ENCODE data around the gene UBE2M. TPM values are rescaled to one million over a fixed set of nuclear protein-coding genes. Genes with fewer than 3 reads are reported as not detected.

UBE2M gene
- total RNA-seq, 1 experiment from 2014 or later: 185 TPM

DNA sequence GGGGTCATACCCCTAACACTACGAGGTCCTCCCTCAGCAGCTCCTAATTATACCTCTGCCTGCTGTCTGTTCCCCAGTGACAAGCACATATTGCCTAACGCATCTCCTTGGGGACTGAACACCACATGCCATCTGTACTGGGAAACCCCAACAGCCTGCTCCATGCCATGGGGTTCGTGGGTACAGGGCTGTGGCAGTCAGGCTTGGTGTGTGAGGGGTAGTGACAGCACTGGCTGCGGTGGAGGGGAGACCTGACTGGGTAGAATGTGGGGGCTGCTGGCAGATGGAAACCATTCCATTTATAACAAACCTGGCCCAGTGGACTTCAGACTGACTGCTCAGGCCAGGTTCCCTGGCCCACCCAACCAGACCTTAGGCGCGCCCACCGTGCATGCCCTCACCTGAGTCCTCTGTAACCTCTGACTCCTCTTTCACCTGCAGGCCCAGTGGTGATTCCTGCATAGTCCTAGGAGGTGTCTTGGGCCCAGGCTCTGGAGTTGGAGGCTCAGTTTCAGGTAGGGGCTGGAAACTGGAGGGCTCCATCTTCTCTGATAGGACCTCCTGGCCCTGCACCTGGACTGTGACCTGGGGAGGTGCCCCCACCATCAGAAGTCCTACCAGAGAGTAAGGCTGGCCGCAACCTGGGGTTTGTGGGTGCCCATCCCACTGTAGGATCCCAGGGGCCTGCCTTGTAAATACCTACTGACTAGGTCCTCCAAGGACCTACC is 11.7 kb upstream of the UBE2M start:
- intact Hi-C loops (cut with micrococcal nuclease; ENCODE audit: unreplicated experiment): no loop called here
- Histone ChIP-seq H3K4me3 (ENCODE audit: low read depth, low read length, poor library complexity, severe bottlenecking) (no peak overlapping the region), H3K4me1 (ENCODE audit: insufficient read depth, low read length, poor library complexity, severe bottlenecking) (peaks cover 10% of the 10 kb centered on the region), H3K27me3 (replicated peaks; ENCODE audit: insufficient read depth, low read depth, low read length, poor library complexity) (no peaks in the 10 kb centered on the region), H3K36me3 (ENCODE audit: insufficient read depth, low read length, poor library complexity, severe bottlenecking) (peaks cover 2% of the 10 kb centered on the region), H3K9me3 (ENCODE audit: low read depth, low read length, poor library complexity, severe bottlenecking) (no peaks in the 10 kb centered on the region), H3K27ac (ENCODE audit: low read depth, low read length, poor library complexity, severe bottlenecking) (no peak overlapping the region)
- POLR2A ChIA-PET (ENCODE audit: low non-redundant PET): no interaction called here
- BruUV-seq (replicated peaks): no TSS peak
- no peak for DNase-seq (ENCODE audit: low spot score)
- TF ChIP-seq EZH2 (IDR thresholded peaks at IDR 0.05; ENCODE audit: borderline replicate concordance, low read depth, low read length, poor library complexity, severe bottlenecking): no peak
- TF ChIP-seq, protein P1, sequence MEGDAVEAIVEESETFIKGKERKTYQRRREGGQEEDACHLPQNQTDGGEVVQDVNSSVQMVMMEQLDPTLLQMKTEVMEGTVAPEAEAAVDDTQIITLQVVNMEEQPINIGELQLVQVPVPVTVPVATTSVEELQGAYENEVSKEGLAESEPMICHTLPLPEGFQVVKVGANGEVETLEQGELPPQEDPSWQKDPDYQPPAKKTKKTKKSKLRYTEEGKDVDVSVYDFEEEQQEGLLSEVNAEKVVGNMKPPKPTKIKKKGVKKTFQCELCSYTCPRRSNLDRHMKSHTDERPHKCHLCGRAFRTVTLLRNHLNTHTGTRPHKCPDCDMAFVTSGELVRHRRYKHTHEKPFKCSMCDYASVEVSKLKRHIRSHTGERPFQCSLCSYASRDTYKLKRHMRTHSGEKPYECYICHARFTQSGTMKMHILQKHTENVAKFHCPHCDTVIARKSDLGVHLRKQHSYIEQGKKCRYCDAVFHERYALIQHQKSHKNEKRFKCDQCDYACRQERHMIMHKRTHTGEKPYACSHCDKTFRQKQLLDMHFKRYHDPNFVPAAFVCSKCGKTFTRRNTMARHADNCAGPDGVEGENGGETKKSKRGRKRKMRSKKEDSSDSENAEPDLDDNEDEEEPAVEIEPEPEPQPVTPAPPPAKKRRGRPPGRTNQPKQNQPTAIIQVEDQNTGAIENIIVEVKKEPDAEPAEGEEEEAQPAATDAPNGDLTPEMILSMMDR (conservative IDR thresholded peaks at IDR 0.05; ENCODE audit: low read depth, low read length): no peak
- CTCF ChIA-PET: no interaction called here

GRCh38 chr19:58569191-58569942 is 11.0 kb upstream of the UBE2M start:
- Histone ChIP-seq H3K27me3 (replicated peaks; ENCODE audit: insufficient read depth, low read depth, low read length, poor library complexity) (no peaks in the 10 kb centered on the region), H3K27ac (ENCODE audit: low read depth, low read length, poor library complexity, severe bottlenecking) (no peak overlapping the region), H3K36me3 (ENCODE audit: insufficient read depth, low read length, poor library complexity, severe bottlenecking) (peaks cover 2% of the 10 kb centered on the region), H3K4me3 (ENCODE audit: low read depth, low read length, poor library complexity, severe bottlenecking) (no peak overlapping the region), H3K9me3 (ENCODE audit: low read depth, low read length, poor library complexity, severe bottlenecking) (no peaks in the 10 kb centered on the region), H3K4me1 (ENCODE audit: insufficient read depth, low read length, poor library complexity, severe bottlenecking) (peaks cover 10% of the 10 kb centered on the region)
- TF ChIP-seq EZH2 (IDR thresholded peaks at IDR 0.05; ENCODE audit: borderline replicate concordance, low read depth, low read length, poor library complexity, severe bottlenecking): no peak
- TF ChIP-seq, protein P1 (conservative IDR thresholded peaks at IDR 0.05; ENCODE audit: low read depth, low read length): no peak
- CTCF ChIA-PET: no interaction called here
- intact Hi-C loops (cut with micrococcal nuclease; ENCODE audit: unreplicated experiment): no loop called here
- POLR2A ChIA-PET (ENCODE audit: low non-redundant PET): no interaction called here
- DNase-seq (ENCODE audit: low spot score): no peak
- BruUV-seq (replicated peaks): no TSS peak

DNA sequence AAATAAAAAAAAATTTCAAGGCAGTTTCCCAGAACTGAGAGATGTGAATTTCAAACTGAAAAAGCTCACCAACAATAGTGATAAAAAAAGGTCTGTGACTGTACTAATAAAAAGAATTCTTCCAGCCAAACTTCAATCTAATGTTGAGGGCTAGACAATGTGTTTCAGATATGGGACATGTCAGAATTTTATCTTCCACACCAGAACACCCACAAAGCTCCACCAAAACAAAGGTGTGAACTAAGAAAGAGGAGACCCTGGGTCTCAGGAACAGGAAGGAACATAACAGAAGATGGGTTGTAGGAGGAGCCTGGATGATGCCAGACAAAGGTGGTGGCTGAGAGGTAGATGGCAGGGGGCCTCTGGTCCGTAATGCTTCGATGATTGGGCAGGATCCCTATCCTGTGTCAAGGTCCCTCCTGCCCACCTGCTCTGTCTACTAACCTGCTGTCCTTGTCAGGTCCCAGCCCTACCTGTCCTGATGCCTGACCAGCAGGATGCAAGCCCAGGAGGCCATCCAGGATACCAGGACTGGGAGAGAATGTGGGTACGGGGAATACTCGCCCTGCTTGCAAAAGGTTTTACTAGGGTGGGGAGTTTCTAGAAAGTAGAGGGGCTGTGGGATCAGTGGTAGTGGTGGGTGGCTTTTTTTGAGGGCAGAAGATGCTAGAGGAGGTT is 10.2 kb upstream of the UBE2M start:
- Histone ChIP-seq H3K4me1 (ENCODE audit: insufficient read depth, low read length, poor library complexity, severe bottlenecking) (peaks cover 7% of the 10 kb centered on the region), H3K27ac (ENCODE audit: low read depth, low read length, poor library complexity, severe bottlenecking) (no peak overlapping the region), H3K9me3 (ENCODE audit: low read depth, low read length, poor library complexity, severe bottlenecking) (no peaks in the 10 kb centered on the region), H3K27me3 (replicated peaks; ENCODE audit: insufficient read depth, low read depth, low read length, poor library complexity) (no peaks in the 10 kb centered on the region), H3K4me3 (ENCODE audit: low read depth, low read length, poor library complexity, severe bottlenecking) (no peak overlapping the region), H3K36me3 (ENCODE audit: insufficient read depth, low read length, poor library complexity, severe bottlenecking) (peaks cover 2% of the 10 kb centered on the region)
- TF ChIP-seq EZH2 (IDR thresholded peaks at IDR 0.05; ENCODE audit: borderline replicate concordance, low read depth, low read length, poor library complexity, severe bottlenecking): no peak
- TF ChIP-seq, protein P1 (conservative IDR thresholded peaks at IDR 0.05; ENCODE audit: low read depth, low read length): no peak
- DNase-seq (ENCODE audit: low spot score): no peak
- ChIA-PET POLR2A (ENCODE audit: low non-redundant PET) (interaction anchor here (0.6 kb wide), 1 partner anchor 9 kb away, joined by 3 read pairs; no protein-coding TSS in a partner anchor), CTCF (no interaction called here)
- no TSS peak for BruUV-seq (replicated peaks)
- intact Hi-C loops (cut with micrococcal nuclease; ENCODE audit: unreplicated experiment): no loop called here
